ENCODE measurements around the gene TPM4. TPM values are rescaled to one million over a fixed set of nuclear protein-coding genes. Genes with fewer than 3 reads are reported as not detected.

The TPM4 gene
- total and polyA plus RNA-seq, 2 of the 8 experiments (the other 6 are each of a cell fraction or from before 2014, with no cell fraction given), result 160 to 359 TPM

- TF ChIP-seq CTCF (IDR thresholded peaks at IDR 0.05; ENCODE audit: control extremely low read depth in 1 of 3, insufficient read depth in 1 of 3, low read depth in 1 of 3, low read length in 3 of 3) (no peak), YY1 (IDR thresholded peaks at IDR 0.05; ENCODE audit: low read depth, low read length) (no peak), GTF2F1 (IDR thresholded peaks at IDR 0.05; ENCODE audit: borderline replicate concordance, low read depth, low read length) (no peak), GABPA (IDR thresholded peaks at IDR 0.05; ENCODE audit: borderline replicate concordance, insufficient read depth, low read length) (no peak), FOSL1 (IDR thresholded peaks at IDR 0.05; ENCODE audit: insufficient read depth, low read depth, low read length) (no peak), KDM1A (IDR thresholded peaks at IDR 0.05; ENCODE audit: borderline replicate concordance, low read length) (no peak), TCF12 (IDR thresholded peaks at IDR 0.05; ENCODE audit: low read depth, low read length) (no peak)
Measured at GRCh38 chr19:16032509-16033135, 43.7 kb upstream of the TPM4 start (continued).
